ENCODE measurements around the gene RTP2. TPM values are rescaled to one million over a fixed set of nuclear protein-coding genes. Genes with fewer than 3 reads are reported as not detected.

RTP2 gene
- total and polyA plus RNA-seq, 2 experiments from 2014 or later: not detected

- TF ChIP-seq ZNF462 (CRISPR knock-in tag; IDR thresholded peaks at IDR 0.05): no peak
- TF ChIP-seq STAT1 (IDR thresholded peaks at IDR 0.05; ENCODE audit: unreplicated experiment): no peak
- no peak for TF ChIP-seq CREB1 (CRISPR knock-in tag; IDR thresholded peaks at IDR 0.05; ENCODE audit: low read depth)
- no peak for TF ChIP-seq ZNF331 (CRISPR knock-in tag; IDR thresholded peaks at IDR 0.05; ENCODE audit: low read depth)
- TF ChIP-seq NANOG (IDR thresholded peaks at IDR 0.05; ENCODE audit: borderline replicate concordance): no peak
Measured at GRCh38 chr3:187706971-187707370, 4.6 kb upstream of the RTP2 start (continued).

GRCh38 chr3:187705164-187705563 is 2.8 kb upstream of the RTP2 start:
- ATAC-seq (no peak), DNase-seq (ENCODE audit: low spot score) (no peak)
- Histone ChIP-seq H3K27ac (ENCODE audit: low read depth) (no peak overlapping the region), H3K4me2 (no peak overlapping the region), H3K4me3 (no peak overlapping the region), H3K4me1 (ENCODE audit: insufficient read depth) (no peaks in the 10 kb centered on the region), H3F3A (replicated peaks; ENCODE audit: low read depth) (no peaks in the 10 kb centered on the region), H4K20me1 (replicated peaks; ENCODE audit: insufficient read depth) (no peaks in the 10 kb centered on the region), H3K27me3 (ENCODE audit: insufficient read depth) (no peaks in the 10 kb centered on the region), H3K9me2 (ENCODE audit: insufficient read depth) (no peaks in the 10 kb centered on the region), H3K79me2 (replicated peaks; ENCODE audit: insufficient read depth) (no peaks in the 10 kb centered on the region), H3K36me3 (ENCODE audit: insufficient read depth) (no peaks in the 10 kb centered on the region), H2AFZ (no peak overlapping the region)
- no peaks in the 10 kb centered on the region for H3K27me3 Mint-ChIP-seq (ENCODE audit: insufficient read depth, low read depth, poor library complexity)
- H3K4me1 Mint-ChIP-seq: peaks cover 2% of the 10 kb centered on the region; the same call in 1 of the 3 replicates
- H3K36me3 Mint-ChIP-seq (ENCODE audit: low read depth): no peaks in the 10 kb centered on the region
- H3K27ac Mint-ChIP-seq: no peak overlapping the region
- no peak overlapping the region for H3K4me3 Mint-ChIP-seq
- no peaks in the 10 kb centered on the region for H3K9me3 Mint-ChIP-seq
- TF ChIP-seq REST (IDR thresholded peaks at IDR 0.05; ENCODE audit: unreplicated experiment) (no peak), ZNF114 (CRISPR knock-in tag; IDR thresholded peaks at IDR 0.05) (no peak), EZH2 (IDR thresholded peaks at IDR 0.05; ENCODE audit: low read depth, unreplicated experiment) (no peak)

All from GM23338 (cell line).